Esophagus squamous epithelium (tissue), 4 donors: ENCODE measurements around the gene SERPINF2.

ENCODE experiments used
- CTCF ChIP-seq, 6 experiments: fragments of 450-650 bp in 4 of 6; fragments of 200-600 bp in 2 of 6; sonication (generic) in 2 of 6; IDR thresholded peaks; one replicate each; pipeline ENCODE4 v1.5.1; 2016 to 2019; ENCODE audit warnings: antibody characterized with exemption in 6 of 6, mild to moderate bottlenecking in 4 of 6, moderate library complexity in 4 of 6
- POLR2A ChIP-seq, 4 donors: fragments of 450-650 bp; IDR thresholded peaks; one replicate each; pipeline ENCODE4 v1.6.1; 2017; ENCODE audit warnings: antibody characterized with exemption in 4 of 4, mild to moderate bottlenecking in 4 of 4, moderate library complexity in 3 of 4

GRCh38 chr17:1730326-1731193 lies 12.1 kb upstream of the SERPINF2 start:
- TF ChIP-seq CTCF (IDR thresholded peaks at IDR 0.05) (peak in 1 of 6 experiments; percentile 13), POLR2A (IDR thresholded peaks at IDR 0.05) (peak in 2 of 4 donors; percentile 21 to 30)
